ENCODE measurements around the gene TRIM26. TPM values are rescaled to one million over a fixed set of nuclear protein-coding genes. Genes with fewer than 3 reads are reported as not detected.

Gene TRIM26
- total RNA-seq, 1 donor from 2014 or later: 58.5 TPM

GRCh38 chr6:30194797-30195690 lies 18.2 kb downstream of the TRIM26 start:
- H3K4me1 Mint-ChIP-seq (ENCODE audit: low read depth, unreplicated experiment): peaks cover 28% of the 10 kb centered on the region
- peak overlapping the region; percentile 100 for H3K27ac Mint-ChIP-seq (ENCODE audit: unreplicated experiment)
- H3K36me3 Mint-ChIP-seq (ENCODE audit: unreplicated experiment): no peaks in the 10 kb centered on the region
- peaks cover 11% of the 10 kb centered on the region for H3K9me3 Mint-ChIP-seq (ENCODE audit: unreplicated experiment)
- peaks cover 14% of the 10 kb centered on the region for H3K27me3 Mint-ChIP-seq (ENCODE audit: unreplicated experiment)
- peak; percentile 82 for DNase-seq
- peak overlapping the region; percentile 48 for H3K4me3 Mint-ChIP-seq (ENCODE audit: unreplicated experiment)
- TF ChIP-seq CTCF (IDR thresholded peaks at IDR 0.05; ENCODE audit: partially characterized antibody, unreplicated experiment): no peak

- DNase-seq: no peak
- Mint-ChIP-seq H3K9me3 (ENCODE audit: unreplicated experiment) (peaks cover 11% of the 10 kb centered on the region), H3K4me3 (ENCODE audit: unreplicated experiment) (no peak overlapping the region), H3K27ac (ENCODE audit: unreplicated experiment) (no peak overlapping the region), H3K4me1 (ENCODE audit: low read depth, unreplicated experiment) (peaks cover 22% of the 10 kb centered on the region), H3K27me3 (ENCODE audit: unreplicated experiment) (peaks cover 15% of the 10 kb centered on the region), H3K36me3 (ENCODE audit: unreplicated experiment) (peaks cover 7% of the 10 kb centered on the region)
- TF ChIP-seq CTCF (IDR thresholded peaks at IDR 0.05; ENCODE audit: partially characterized antibody, unreplicated experiment): no peak
Observed at GRCh38 chr6:30192076-30192475, 21.1 kb downstream of the TRIM26 start.

GRCh38 chr6:30188541-30188940 lies 24.7 kb downstream of the TRIM26 start:
- Mint-ChIP-seq H3K27me3 (ENCODE audit: unreplicated experiment) (peaks cover 10% of the 10 kb centered on the region), H3K27ac (ENCODE audit: unreplicated experiment) (no peak overlapping the region), H3K4me1 (ENCODE audit: low read depth, unreplicated experiment) (peaks cover 2% of the 10 kb centered on the region), H3K36me3 (ENCODE audit: unreplicated experiment) (peaks cover 36% of the 10 kb centered on the region), H3K4me3 (ENCODE audit: unreplicated experiment) (no peak overlapping the region), H3K9me3 (ENCODE audit: unreplicated experiment) (peaks cover 1% of the 10 kb centered on the region)
- no peak for DNase-seq
- no peak for TF ChIP-seq CTCF (IDR thresholded peaks at IDR 0.05; ENCODE audit: partially characterized antibody, unreplicated experiment)

- Mint-ChIP-seq H3K4me1 (ENCODE audit: low read depth, unreplicated experiment) (no peaks in the 10 kb centered on the region), H3K9me3 (ENCODE audit: unreplicated experiment) (peaks cover 1% of the 10 kb centered on the region), H3K27me3 (ENCODE audit: unreplicated experiment) (peaks cover 15% of the 10 kb centered on the region), H3K4me3 (ENCODE audit: unreplicated experiment) (no peak overlapping the region), H3K27ac (ENCODE audit: unreplicated experiment) (no peak overlapping the region), H3K36me3 (ENCODE audit: unreplicated experiment) (peaks cover 37% of the 10 kb centered on the region)
- TF ChIP-seq CTCF (IDR thresholded peaks at IDR 0.05; ENCODE audit: partially characterized antibody, unreplicated experiment): no peak
- DNase-seq: no peak
Observed at GRCh38 chr6:30185846-30186484, 27.2 kb downstream of the TRIM26 start.
